Aorta (tissue), 5 donors: ENCODE results near the gene PAX5. TPM values are rescaled to one million over a fixed set of nuclear protein-coding genes. Genes with fewer than 3 reads are reported as not detected.

ENCODE experiments used
- ATAC-seq: fragments of 200-7000 bp; cut with Tn5 transposase; one replicate; pipeline ENCODE4 v1.9.1; 2022; ENCODE audit warnings: moderate library complexity; ENCODE audit not compliant: low FRiP score
- DNase-seq, 2 donors: peaks; one replicate each; pipeline ENCODE4 v3.0.0-alpha.2; 2020
- H3K27ac ChIP-seq, 2 donors: one replicate each; pipeline ENCODE4 v1.5.1; 2013; ENCODE audit warnings: low read length in 2 of 2, mild to moderate bottlenecking in 2 of 2, moderate library complexity in 2 of 2, control low read depth in 1 of 2, inconsistent platforms in 1 of 2, low read depth in 1 of 2
- H3K27me3 ChIP-seq, 2 donors: one replicate each; pipeline ENCODE4 v1.6.1; 2013; ENCODE audit warnings: control low read depth in 1 of 2, low read length in 1 of 2, mild to moderate bottlenecking in 1 of 2, moderate library complexity in 1 of 2; ENCODE audit not compliant: insufficient read depth in 2 of 2, control insufficient read depth in 1 of 2
- H3K36me3 ChIP-seq, 2 donors: one replicate each; pipeline ENCODE4 v1.6.1; 2013; ENCODE audit warnings: control low read depth in 1 of 2, low read length in 1 of 2, mild to moderate bottlenecking in 1 of 2; ENCODE audit not compliant: insufficient read depth in 2 of 2, control insufficient read depth in 1 of 2
- H3K4me1 ChIP-seq, 2 donors: one replicate each; pipeline ENCODE4 v1.6.1; 2013; ENCODE audit warnings: low read length in 2 of 2, control low read depth in 1 of 2, mild to moderate bottlenecking in 1 of 2, moderate library complexity in 1 of 2; ENCODE audit not compliant: insufficient read depth in 2 of 2, control insufficient read depth in 1 of 2
- H3K4me3 ChIP-seq, 2 donors: one replicate each; pipeline ENCODE4 v1.5.1; 2013; ENCODE audit warnings: low read length in 2 of 2, control low read depth in 1 of 2, mild to moderate bottlenecking in 1 of 2
- H3K9me3 ChIP-seq: one replicate; pipeline ENCODE4 v1.6.1; 2013; ENCODE audit warnings: mild to moderate bottlenecking, low read length; ENCODE audit not compliant: control insufficient read depth
- WGBS, 2 donors: extraction: QIAGEN DNeasy Blood & Tissue Kit; methylation state at CpG; one replicate each; pipeline ENCODE4 v1.1.7; 2013; 5-methylcytosine and 5-hydroxymethylcytosine counted together
- intact Hi-C, 2 donors: fragments of 100-400 bp; cut with DNase I; formaldehyde crosslinking; loops; one replicate each; pipeline versions ENCODE4 v1.14.2 to v1.15.0; 2022
- polyA plus RNA-seq, 2 donors: library from polyadenylated mRNA; stranded (reverse); fragments of 200-250 nt; gene quantifications; one replicate each; pipeline ENCODE4 v1.2.3, GENCODE V29; 2013
- total RNA-seq, 2 donors: library from RNA; stranded (reverse); fragmentation: NEBNext Ultra II Directional; extraction: Animal tissue kit (Norgen Biotek cat#: 25700); gene quantifications; one replicate each; pipeline ENCODE4 v1.2.1, GENCODE V29; 2021
- donor health status: healthy with polysubstance abuse.
- donor health status: Bipolar disorder and iron deficiency.
- donor health status: DM: no; HTN: no; CAD: no.
- donor health status: DM: no; HTN: no; CAD: no.
- donor health status: DM: yes; HTN: yes; CAD: no.

PAX5 gene
- total and polyA plus RNA-seq, 4 donors = under 0.01 to 0.81 (median 0.40) TPM

DNA sequence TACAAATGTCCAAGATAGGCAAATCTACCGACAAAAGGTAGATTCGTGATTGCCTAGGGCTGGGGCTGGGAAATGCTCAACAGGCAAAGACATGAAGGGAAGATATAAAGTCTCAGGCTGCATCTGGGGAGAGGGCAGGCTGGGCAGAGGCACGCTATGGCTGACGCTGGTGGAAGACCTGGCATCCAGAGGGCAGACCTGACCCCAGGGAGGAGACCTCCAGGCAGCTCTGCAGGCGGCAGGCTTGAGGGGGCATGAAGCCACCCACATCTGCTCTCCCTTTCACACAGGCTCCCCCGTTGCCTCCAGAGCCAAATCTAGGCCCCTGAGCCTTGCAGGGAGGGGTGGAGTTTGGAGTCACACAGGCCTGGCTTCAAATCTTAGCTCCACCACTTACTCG is 145.5 kb downstream of the PAX5 start:
- ATAC-seq (no peak), DNase-seq (peak in 1 of 2 donors; percentile 38)
- Histone ChIP-seq H3K9me3 (no peaks in the 10 kb centered on the region), H3K4me1 (no peaks in the 10 kb centered on the region), H3K4me3 (no peak overlapping the region), H3K27ac (no peak overlapping the region), H3K27me3 (peaks cover 0 to 3% of the 10 kb centered on the region in 2 donors), H3K36me3 (no peaks in the 10 kb centered on the region)
- intact Hi-C loops = no loop called here
- 58 to 70% methylated on average over 7 of the region's 7 CpGs for WGBS, 2 donors

DNA sequence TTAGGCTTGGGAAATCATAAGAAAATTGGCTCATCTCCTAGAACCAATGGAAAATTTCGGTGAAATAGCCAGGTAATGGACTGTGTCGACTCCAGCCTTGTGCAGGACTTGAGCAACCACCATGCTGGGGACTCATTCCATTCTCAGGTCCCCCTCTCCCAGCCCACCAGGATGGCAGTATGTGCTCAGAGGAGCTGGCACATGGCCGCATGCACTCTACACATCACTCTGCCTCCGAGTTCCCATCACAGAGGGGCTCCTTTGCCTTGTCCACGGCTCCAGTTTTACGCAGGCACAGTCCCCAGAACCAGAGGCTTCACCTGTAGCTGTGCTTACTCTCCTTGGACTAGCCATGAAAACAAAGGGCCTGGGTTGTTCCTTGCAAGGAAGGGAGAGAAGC is 149.3 kb downstream of the PAX5 start:
- H3K9me3 ChIP-seq = no peaks in the 10 kb centered on the region
- no peak overlapping the region for H3K4me3 ChIP-seq
- no peaks in the 10 kb centered on the region for H3K36me3 ChIP-seq
- DNase-seq (peak; percentile 3 to 55), ATAC-seq (no peak)
- no peaks in the 10 kb centered on the region for H3K27me3 ChIP-seq
- intact Hi-C loops = no loop called here
- H3K27ac ChIP-seq = no peak overlapping the region
- 71% methylated on average over 6 of the region's 6 CpGs for WGBS, 2 donors
- no peaks in the 10 kb centered on the region for H3K4me1 ChIP-seq

DNA sequence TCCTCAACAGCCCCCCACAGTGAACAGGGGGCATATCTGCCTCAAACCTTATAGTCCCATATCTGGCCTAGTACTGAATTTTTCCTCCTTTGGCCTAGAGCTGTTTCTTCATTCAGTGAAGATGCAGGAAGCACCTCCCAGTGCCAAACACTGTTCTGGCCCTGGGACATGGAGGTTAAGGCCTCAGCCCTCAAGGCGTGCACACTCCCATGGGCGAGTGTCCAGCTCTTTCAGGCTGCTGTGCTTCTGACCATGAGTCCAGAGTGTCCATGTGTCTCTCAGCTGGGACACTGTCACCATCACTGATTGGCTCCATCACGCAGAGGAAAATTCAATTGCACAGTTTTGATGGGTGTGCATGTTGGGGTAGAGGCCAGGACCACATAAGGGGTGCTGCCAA is 151.5 kb downstream of the PAX5 start:
- intact Hi-C loops = no loop called here
- 71 to 73% methylated on average over 3 of the region's 3 CpGs for WGBS, 2 donors
- peak in 1 of 2 donors; percentile 31 for DNase-seq
- no peak for ATAC-seq
- Histone ChIP-seq H3K36me3 (no peaks in the 10 kb centered on the region), H3K4me1 (no peaks in the 10 kb centered on the region), H3K27ac (no peak overlapping the region), H3K27me3 (no peaks in the 10 kb centered on the region), H3K9me3 (no peaks in the 10 kb centered on the region), H3K4me3 (no peak overlapping the region)

DNA sequence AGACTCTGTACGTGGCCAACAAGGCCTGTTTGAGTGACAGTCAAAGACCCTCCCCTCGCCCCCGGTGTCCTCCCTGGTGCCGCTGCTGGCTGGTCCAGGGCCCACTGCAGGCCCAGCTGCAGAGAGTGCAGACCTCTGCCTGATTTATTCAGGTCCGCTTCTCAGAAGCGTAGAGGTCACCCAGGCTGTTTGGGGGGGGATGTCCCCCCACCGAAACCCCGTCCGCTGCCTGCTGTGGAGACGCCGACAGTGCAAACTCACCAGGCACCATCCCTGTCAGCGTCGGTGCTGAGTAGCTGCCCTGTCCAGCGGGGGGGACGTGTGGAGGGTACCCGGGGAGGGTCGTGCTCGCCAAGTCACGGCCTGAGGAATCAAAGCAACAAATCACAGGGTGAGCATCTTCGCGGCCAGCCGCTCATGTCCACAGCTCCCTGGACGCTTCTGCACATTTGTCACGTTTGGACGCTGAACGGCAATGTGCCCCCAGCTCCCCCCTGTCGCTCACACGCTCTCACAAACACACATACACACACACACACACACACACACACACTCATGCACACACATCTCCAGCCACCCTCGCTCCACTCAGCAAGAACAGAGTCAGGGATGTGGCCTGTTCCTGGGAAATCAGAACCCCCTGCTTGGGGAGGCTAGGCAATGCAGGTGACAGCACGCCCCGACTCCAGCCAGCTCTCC is 152.2 kb downstream of the PAX5 start:
- ATAC-seq (no peak), DNase-seq (peak in 1 of 2 donors; percentile 72)
- Histone ChIP-seq H3K27me3 (no peaks in the 10 kb centered on the region), H3K36me3 (no peaks in the 10 kb centered on the region), H3K4me3 (no peak overlapping the region), H3K4me1 (no peaks in the 10 kb centered on the region), H3K9me3 (no peaks in the 10 kb centered on the region), H3K27ac (no peak overlapping the region)
- 49 to 54% methylated on average over 31 of the region's 31 CpGs for WGBS, 2 donors
- intact Hi-C loops = no loop called here

DNA sequence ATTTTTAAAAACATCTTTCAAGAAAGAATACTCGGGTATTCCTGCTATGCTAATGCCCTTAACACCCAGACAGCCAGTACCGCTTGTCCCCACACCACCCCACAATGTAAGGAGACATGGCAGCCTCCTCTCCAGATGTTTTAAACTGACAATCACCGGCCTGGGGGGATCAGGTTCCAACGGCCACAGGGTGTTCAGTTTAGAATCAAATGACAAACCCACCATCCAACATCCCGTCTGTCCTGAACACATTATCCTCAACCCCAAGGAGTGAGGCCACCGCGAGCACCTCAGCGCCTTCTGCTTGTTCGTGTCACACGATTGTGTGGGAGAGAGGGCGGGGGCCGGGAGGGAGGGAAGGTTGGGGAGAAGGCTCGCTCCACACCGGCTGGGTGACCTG is 152.8 kb downstream of the PAX5 start:
- whole genome bisulfite sequencing, 2 donors = 63 to 70% methylated on average over 14 of the region's 14 CpGs
- no peak for ATAC-seq
- Histone ChIP-seq H3K36me3 (no peaks in the 10 kb centered on the region), H3K4me1 (no peaks in the 10 kb centered on the region), H3K4me3 (no peak overlapping the region), H3K27me3 (no peaks in the 10 kb centered on the region), H3K27ac (no peak overlapping the region), H3K9me3 (no peaks in the 10 kb centered on the region)
- peak in 1 of 2 donors; percentile 3 for DNase-seq
- intact Hi-C loops = no loop called here

DNA sequence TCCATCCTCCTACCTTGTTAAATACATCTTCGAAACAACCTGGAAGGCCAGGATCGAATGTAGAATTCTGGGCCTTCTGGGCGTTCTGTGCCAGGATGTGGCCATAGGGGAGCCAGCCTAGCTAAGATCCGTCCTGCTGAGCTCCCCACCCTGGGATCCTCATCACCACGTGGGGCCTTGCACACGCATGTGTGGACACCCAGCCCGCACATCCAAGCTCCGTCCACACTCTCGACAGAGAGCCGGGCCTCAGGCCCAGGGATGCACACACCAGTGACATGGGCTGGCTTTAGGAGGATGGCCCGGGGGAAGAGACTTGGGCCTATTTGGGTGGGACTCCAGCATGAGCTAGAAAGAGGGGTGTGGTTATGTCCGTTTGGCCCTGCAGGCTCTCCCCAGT is 154.0 kb downstream of the PAX5 start:
- intact Hi-C loops = no loop called here

DNA sequence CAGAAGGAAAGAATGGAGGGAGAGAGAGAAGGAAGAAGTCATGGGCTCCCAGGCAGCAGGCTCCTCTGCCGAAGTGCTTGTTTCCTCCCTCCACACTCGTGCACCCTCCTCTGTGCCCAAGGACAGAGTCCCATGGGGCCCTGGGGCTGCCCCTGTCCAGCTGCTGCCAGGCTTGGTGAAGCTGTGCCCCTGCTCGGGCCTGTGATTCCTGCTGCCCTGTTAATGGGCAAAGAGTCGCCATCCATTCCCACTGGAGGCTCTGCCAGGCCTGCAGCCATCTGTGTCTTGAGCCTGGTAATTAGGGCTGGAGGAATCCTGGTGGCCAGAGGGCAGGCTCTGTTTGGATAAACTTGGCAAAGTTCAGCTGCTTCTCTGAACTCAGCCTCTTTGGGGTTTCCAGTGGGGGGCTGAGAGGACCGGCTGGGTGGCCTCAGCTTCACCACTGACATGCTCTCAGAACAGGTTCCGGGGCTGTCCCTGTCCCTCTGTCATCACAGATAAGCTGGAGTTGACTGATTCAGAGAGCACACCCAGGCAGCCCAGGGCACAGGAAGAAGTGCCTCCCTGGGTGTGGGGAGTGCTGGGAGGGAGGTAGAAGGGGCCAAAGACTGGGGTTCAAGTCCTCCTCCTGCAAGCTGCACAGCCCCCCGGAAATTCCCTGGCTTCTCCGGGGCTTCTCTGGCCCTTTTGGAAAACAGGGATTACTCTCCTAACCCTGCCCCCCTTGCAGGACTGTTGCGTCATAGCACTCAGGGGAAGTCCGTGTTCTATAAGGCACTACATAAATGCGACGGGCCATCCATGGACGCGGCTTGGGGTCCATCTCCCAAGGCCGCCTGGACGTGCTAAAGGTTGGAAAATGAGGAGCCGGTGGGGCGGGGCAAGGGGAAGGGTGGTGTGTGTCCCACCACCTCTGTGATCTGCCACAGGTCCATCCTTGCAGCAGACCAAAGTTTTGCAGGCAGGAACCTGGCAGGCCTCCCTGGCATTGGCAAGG is 154.8 kb downstream of the PAX5 start:
- Histone ChIP-seq H3K27ac (no peak overlapping the region), H3K9me3 (no peaks in the 10 kb centered on the region), H3K27me3 (no peaks in the 10 kb centered on the region), H3K4me3 (no peak overlapping the region), H3K36me3 (no peaks in the 10 kb centered on the region), H3K4me1 (no peaks in the 10 kb centered on the region)
- DNase-seq (peak; percentile 25 to 46), ATAC-seq (no peak)
- intact Hi-C loops = no loop called here
- 65 to 69% methylated on average over 18 of the region's 18 CpGs for WGBS, 2 donors

More for the DNA sequence above, 154.0 kb downstream of the PAX5 start:
- H3K9me3 ChIP-seq = no peaks in the 10 kb centered on the region
- H3K27me3 ChIP-seq = no peaks in the 10 kb centered on the region
- WGBS, 2 donors = 91 to 94% methylated on average over 12 of the region's 12 CpGs
- H3K4me3 ChIP-seq = no peak overlapping the region
- no peak overlapping the region for H3K27ac ChIP-seq
- DNase-seq (peak; percentile 14 to 50), ATAC-seq (no peak)
- H3K4me1 ChIP-seq = no peaks in the 10 kb centered on the region
- H3K36me3 ChIP-seq = no peaks in the 10 kb centered on the region

DNA sequence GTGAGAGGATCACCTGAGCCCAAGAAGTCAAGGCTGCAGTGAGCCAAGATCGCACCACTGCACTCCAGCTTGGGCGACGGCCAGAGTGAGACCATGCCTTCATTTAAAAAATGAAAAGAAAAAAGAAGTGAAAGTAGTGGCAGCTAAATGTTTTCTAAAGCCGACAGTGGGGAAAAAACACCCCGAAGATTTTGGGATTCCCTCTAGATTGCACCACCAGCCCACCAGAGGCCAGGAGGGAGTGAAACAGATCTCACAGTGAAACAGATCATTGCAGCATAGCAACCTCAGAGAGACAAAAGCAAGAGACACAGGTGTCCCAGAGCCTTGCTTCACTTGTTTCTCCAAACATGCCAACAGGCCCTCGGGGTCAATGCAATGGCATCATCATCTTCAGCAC is 156.8 kb downstream of the PAX5 start:
- intact Hi-C loops = no loop called here
- WGBS, 2 donors = 77 to 78% methylated on average over 6 of the region's 6 CpGs
- DNase-seq = peak in 1 of 2 donors; percentile 20
- Histone ChIP-seq H3K27me3 (no peaks in the 10 kb centered on the region), H3K27ac (no peak overlapping the region), H3K36me3 (no peaks in the 10 kb centered on the region), H3K9me3 (no peaks in the 10 kb centered on the region), H3K4me3 (no peak overlapping the region), H3K4me1 (no peaks in the 10 kb centered on the region)
- no peak for ATAC-seq
